MV-4-11 (cell line): Measurements from ENCODE around the gene VWA8.

Source experiments
- DNase-seq: peaks from one replicate; lab custom pipeline; 2025; lab: John Stamatoyannopoulos, UW

Gene VWA8

DNA sequence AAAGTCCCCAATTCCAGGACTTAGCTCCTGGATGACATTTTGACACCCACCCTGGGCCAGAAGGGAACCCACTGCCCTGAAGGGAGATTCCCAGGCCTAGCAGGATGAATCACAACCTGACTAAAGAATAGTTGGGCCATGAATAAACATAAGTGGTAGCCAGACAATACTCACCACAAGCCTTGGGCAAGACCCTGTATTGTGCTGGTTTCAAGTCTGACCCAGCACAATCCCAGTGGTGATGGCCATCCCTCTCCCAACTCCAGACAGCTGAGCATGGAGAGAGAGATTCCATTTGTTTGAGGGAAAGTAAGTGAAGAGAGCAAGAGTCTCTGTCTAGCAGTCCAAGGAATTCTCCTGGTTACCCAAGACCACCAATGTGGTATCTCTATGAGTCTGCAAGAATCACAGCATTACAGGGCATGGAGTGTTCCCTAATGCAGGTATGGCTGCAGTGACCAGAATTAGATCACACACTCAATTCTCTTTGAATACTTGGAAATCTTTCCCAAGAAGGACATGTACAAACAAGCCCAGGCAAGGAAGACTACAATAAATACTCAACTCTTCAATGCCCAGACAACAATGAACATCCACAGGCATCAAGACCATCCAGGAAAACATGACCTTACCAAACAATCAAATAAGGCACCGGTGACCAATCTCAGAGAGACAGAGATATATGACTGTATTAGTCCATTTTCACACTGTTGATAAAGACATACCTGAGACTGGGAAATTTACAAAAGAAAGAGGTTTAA lies 158.0 kb downstream of the VWA8 start:
- no peak for DNase-seq

DNA sequence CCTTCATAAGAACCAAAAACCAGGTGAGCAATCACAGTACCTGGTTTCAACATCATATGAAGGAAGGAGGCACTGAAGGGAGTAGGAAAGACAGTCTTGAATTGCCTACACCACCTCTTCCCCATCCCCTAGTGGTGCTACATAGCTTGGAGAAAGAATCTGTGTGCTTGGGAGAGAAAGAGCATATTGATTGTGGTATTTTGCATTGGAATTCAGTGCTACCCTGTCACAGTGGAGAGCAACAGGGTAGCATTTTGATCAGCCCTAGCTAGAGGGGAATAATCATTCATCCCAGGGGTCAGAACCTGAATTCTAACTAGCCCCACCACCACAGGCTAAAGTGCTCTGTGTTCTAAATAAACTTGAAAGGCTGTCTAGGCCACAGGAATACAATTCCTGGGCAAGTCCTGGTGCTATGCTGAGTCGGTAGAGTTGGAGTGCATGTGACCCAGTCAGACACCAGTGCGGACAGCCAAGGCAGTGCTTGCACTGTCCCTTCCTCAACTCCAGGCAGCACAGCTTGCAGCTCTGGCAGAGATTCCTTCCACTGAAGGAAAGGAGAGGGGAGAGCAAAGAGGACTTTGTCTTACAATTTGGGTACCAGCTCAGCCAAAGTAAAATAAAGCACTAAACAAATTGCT lies 158.7 kb downstream of the VWA8 start:
- DNase-seq, result no peak

DNA sequence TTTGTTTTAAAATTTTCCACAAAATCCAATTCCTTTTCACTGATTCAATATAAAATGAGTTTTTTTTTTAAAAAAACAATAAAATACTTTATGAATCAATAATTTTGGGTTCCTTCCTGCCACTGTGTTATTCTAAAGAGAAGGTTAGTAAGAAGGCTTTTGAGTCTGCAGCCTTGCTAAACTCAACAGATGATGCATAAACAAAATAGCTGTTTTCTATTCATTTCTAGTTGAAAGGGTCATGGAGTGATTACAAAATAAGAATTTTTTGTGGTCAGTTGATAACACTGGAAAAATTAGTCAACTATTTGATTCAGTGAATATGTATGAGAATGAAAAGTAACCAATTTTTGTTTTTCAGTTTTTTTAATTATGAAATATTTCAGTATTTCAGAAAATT lies 169.9 kb downstream of the VWA8 start:
- no peak for DNase-seq

DNA sequence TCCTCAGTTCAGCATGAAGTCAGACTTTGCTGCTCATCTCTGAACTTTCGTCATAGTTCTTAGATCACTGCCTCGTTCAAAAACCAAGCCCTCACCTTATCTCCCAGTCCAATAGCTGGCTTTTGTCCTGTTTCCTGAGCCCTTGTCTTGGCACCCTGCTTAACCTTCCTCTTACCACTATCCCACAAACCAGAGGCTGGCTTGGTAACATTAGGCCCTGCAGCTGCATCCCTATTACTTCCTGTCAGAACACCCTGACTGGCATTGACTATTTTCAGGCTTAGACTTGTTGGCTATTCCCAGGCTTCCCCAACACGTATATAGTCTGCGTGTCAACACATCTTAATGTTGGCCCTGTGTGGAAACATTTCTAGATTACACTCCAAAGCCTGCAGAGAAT lies 172.4 kb downstream of the VWA8 start:
- peak; percentile 47 for DNase-seq

DNA sequence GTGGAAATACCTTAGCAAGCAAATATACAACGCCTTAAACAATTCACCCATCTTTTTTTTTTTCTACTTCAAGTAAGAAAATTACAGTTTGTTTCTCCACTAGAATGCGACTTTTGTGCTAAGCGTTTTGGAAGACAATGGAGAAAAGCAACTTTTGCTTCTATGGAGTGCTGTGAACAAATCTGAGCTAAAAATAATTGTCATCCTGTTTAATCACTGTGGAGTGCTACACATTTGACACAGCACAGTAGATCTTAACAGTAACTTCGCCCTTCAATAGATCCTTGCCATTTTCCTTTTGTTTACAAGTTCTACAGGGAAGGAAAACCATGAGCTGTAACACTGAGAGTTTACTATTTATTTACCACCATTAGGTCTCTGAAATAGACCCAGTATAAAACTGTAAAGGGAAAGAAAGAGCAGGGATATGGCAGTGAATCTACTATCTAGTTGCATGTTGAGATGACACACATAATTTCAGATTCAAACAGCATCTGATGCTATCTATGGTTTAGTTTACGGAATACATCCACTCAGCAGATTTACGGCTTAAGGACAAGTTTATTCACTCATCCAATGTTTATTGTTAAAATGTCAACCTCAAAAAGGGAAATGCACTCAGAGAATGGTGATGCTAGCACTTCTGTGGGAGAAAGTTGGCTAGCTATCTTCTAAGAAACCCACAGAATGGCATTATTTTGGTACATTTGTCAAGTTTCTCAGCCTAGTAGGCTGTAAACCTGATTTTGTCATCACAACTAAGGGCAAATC lies 175.3 kb downstream of the VWA8 start:
- peak; percentile 16 for DNase-seq

DNA sequence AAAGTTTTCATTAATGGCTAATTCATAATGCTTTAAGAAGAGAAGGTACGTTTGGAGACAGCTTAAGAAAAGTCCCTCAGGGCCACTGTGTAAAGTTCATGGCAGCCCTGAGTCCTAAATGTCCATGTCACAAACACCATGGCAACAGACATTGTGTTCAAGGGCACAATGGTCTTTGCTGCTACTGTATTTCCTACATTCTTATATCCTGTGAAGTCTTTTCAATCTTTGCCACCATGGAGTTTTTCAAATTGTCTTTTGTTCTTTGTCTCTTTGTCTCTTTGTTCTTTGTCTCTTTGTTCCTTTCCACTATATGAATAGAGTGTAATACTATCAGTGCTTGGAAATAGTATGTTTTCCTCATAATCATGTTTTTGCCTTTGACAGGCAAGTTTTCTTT lies 178.8 kb downstream of the VWA8 start:
- no peak for DNase-seq

DNA sequence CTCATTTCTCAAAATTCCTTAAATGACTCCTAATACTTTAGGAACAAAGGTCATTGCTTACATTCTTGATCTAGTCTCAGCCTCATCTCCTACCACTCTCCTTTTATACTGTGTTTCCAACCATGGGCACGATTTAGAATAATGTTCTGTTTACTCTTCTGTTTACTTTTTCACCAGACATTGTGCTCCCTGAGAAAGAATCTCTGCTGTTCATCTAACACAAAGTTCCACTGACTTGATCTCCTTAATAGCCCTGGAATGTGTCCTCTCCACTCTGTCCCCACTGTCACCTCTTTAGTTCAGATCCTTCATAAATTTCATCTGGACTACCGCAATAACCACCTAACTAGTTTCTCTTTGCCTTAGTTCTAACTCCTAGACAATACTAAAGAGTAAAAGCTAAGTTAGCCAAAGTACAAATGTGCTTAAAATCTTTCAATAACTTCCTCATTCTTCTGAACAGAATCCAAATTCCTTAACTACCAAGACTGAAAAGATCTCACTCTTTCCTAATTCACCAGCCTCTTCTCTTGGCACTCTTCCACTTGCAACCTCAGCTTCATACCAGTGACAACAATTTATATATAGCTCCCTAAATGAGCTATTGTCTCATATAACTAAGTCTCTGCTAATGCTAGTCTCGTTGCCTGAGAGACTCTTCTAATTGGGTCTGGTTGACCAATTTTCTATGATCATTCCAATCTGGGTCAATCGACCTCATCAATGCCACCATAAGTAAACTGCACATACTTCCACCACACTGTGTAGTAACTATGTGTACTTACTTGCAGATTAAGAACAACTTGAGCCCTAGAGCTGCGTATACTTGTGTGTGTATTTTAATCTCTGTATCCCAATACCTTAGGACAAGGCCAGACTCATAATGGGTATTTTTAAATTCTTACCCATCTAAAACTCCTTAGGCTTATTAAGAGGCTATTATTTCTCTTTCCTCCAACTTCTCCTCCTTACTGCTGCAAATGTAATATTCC lies 179.9 kb downstream of the VWA8 start:
- peak; percentile 66 for DNase-seq

DNA sequence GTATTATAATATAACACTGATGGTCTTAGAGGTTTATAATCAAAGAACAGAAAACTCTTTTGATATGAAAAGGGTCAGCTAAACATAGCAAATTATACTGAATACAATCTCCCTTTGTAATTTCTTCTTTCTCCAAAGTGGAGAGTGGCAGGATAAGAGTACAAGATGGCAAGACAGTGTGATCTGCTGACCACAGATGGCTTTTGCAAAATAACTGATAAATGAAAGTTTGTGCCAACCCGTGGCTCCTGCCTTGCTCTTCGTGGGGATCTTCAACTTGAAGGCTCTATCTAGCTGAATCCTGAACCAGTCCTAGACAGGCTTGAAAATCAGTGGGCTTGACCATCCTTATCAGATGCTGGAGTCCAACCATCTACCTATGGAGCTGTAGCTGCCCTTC lies 185.7 kb downstream of the VWA8 start:
- no peak for DNase-seq

DNA sequence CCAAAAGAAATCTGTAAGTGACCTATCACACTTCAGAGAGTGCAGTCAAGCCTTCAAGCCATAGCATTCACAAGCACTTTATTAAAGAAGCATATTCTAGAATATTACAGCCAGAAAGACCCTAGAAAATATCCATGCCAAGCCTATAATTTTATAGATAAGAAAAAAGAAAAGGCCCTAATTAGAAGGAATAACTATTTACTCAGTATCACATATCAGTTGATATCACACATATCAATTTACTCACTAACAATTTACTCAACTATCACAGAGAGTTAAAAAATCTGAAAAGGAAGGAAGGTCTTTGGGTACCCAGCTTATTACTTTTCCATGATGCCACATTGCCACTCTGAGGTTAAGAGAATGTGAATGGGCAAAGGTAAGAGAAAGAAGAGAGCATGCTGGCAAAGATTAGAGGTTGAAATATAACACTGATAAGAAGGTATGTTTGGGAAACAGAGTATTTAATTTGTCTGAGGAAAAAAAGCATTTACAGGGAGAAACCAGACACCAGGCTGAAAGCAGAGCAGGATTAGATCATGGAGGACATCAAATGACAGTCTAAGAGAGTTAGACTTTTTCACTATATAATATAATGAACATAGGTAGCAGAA lies 186.2 kb downstream of the VWA8 start:
- DNase-seq, result no peak

DNA sequence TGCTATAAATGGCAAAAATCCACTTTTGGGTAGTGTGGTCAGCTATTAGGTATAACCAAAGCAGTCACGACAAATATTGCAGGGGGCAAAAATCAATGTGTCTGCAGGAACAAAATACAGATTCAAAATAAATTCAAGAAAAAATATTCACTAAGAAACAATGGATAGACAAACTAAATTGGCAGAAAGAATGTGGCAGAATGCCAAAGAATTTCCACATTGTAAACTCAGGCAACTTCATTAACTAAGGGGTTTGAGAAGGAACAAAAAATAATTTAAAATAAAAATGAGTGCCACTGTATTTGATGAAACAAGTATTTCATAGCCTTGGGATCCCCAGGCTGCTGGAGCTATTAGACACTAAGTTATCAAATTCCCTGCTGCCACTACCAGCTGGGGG lies 193.1 kb downstream of the VWA8 start:
- DNase-seq, result no peak

DNA sequence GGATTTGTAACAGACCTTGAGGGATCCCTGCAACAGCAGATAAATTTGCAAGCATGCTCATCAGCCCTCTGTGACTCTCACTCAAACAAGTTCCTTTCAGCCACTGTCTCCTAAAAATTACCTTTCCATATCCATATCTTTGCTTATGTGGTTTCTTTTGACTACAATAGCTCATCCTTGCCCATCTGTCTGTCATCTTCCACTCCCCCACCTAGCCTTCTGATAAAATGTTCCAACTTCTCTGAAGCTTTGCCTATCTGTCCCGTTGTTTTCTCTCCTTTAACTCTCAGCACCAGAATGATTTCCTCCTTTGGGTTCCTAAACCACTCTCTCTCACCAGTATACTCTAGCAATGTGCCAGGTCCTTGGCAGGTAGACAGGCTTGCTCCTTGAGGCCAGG lies 194.5 kb downstream of the VWA8 start:
- DNase-seq, result no peak

DNA sequence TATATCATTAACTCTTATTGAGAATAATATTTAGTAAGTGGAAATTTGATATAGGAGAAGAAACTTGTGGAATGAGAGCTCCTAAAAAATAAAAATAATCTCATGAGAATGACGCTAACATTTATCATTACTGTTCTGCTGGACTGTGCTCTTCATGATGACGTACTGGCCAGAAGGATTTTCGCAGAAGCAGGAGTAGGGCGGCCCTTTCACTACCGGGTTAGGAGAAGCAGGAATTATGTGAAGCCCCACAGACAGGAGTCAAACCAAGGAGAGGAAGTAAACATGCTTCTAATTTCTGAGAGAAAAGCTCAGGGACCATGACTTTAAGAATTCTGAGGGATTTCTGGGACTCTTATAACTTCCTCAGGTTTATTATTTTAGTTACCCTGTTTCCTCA lies 195.1 kb downstream of the VWA8 start:
- DNase-seq, result no peak

DNA sequence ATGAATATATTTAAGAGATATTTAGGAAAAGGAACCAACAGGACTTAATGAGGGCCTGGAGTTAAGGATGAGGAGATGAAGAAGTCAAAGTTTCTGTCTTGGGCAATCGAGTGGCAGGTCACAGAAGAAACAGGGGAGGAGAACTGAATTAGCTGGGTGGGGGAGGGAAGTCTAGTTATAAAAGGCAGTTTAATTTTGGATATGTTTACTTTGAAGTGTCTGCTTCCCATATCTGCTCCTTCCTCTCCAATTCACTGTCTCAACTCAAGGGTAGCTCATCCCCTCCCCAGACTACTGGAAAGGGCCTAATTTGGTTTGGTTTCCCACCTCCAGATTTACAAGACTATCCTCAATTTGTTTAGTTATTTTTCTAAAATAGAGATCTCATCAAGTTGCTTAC lies 195.9 kb downstream of the VWA8 start:
- DNase-seq, result peak; percentile 67

DNA sequence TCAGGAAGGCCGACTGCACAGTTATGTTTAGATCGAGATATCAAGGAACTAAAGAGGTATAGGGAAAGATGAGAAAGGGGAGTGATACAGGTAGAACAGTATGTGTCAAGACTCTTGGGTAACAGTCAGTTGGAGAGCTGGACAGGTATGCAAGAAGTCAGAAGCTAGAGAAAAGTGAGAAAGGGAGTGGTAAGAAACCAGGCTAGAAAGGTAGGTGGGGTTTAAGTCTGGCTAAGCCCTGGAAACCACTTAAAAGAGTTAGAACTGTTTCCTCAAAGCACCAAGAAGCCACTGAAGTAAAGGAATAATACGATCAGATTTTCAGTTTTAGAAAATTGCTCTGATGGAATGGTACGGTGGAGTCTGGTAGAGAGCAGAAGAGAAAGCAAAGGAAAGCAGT lies 196.4 kb downstream of the VWA8 start:
- DNase-seq, result no peak

DNA sequence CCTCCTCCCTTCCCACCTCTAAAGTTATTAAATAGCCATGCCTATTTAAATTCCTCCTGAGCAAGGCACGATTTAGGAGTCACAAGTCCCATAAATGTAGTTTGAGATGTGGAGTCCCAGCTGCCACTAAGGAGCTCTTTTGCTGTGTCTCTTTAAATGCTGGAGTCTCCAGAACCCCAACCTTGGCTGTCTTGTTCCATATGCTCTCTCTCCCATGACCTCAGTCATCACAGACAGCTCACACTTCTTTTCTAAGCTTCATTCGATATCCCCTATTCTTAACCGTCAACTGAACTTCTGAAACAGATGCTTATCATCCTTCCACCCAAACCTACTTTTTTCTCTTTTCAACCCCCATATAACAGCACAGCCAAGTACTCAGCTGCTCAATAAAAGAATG lies 197.1 kb downstream of the VWA8 start:
- DNase-seq, result no peak

DNA sequence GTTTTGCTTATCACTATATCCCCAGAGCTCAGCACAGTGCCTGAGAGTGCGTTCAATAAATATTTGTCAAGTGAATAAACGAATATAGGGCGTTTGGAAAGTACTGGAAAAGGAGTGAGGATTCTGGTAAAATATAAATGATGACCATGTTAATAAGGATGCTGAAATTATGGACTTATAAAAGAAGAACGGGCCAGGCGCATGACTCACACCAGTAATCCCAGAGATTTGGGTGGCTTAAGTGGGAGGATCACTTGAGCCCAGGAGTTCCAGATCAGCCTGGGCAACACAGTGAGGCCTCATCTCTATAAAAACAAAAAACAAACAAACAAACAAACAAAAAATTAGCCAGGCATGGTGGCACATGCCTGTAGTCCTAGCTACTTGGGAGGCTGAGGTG lies 198.1 kb downstream of the VWA8 start:
- no peak for DNase-seq

DNA sequence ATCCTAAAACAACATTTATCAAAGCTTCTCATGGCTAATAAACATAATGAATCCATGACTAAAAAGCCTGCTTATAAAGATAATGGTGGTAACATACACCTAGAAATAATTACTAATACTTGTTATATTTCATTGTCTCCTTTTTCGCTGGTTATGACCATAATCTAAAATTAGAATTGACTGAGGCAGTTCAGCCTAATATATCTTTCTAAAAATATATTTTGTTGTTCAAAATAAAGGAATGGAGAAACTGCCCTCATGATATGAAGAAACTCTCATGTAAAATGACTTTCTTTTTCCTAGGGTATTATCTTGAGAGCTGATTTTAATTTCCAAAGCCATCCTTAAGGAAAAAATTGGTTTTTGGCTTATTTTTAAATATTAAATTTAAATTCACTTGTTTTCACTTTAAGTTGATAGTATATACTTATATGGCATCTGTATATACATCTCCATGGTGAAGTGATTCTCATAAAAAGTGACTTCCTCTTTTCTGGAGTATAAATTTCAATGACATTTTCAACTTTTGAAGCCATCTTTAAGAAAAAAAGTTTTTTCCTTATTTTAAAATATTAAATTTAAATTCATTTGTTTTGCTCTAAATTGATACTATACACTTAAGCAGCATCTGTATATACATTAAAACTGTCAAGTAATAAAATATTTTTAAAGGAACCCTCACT lies 204.6 kb downstream of the VWA8 start:
- peak; percentile 55 for DNase-seq

DNA sequence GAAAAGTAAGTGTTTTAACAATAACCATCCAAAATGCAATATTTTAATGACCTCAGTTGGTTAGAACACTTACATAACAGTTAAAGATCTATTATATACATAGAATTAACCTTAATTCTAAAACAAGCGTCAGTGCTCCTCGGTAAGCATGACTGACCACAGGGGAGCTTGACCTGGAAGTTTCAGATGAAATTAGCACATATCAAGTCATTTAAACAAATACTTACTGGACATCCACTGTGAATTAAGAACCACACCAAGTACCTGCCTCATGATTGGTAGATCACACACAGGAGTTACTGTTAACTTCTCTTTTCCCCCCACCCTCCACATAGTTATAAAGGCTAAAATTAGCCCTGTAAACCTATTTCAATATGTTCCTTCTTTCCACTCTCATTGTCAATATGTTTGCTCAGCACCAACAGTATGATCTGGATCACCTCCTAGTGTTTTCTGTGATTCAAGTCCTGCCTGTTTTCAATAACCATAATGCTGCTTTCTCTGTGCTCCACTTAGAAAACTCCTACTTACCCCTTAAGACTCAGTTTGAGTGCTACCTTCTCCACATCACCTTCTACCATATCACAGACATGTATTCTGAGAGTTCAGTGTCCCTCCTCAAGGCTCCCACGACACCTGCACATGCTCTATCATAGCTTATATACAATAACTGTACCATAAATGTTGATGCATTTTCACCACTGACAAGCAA lies 209.0 kb downstream of the VWA8 start:
- DNase-seq, result no peak

DNA sequence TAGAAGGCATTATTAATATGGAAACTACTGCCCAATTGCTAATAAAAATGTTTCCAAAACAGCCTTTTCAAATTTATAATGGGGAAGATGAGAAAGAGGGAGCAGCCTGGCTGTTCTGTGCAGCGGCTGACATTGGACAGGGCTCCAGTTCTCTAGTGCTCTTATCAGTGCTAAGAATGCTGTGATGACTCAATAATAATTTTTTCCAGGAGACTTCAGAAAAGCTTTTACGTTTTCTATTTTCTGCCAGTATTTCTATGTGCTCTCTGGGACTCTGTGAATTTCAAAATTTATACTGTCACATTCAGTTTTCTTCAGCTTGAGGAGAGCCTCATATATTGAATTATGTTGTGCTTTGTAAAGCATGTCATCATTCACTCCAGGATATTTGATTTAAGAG lies 209.6 kb downstream of the VWA8 start:
- DNase-seq, result no peak

DNA sequence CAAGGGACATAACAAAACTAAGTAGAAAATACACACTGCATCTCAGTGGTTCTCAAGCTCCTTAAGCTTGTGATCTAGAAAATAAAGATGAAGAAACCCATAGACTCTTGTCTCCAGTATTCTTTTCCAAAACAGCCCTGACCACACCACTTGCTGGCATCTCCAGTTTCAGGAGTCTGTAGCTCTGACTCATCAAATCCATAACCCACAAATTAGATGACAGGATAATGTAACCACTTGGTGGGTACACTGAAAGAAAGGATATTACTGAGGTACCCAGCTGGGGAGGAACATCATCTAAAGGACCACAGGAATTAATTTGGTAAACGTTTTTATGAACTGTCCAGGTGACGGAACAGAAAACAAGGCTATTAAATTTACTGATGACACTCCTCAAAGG lies 214.7 kb downstream of the VWA8 start:
- no peak for DNase-seq
